PC-3 (cell line): ENCODE results near the gene DZIP1.

Experiments
- CTCF ChIP-seq: fragments of 300-600 bp; sonication (generic); conservative IDR thresholded peaks from 2 replicates; pipeline ENCODE4 v1.5.1; 2017; ENCODE audit warnings: antibody characterized with exemption, low read depth, mild to moderate bottlenecking, low read length
- EZH2 ChIP-seq: fragments of 300-600 bp; sonication (generic); IDR thresholded peaks from one replicate; pipeline ENCODE4 v1.6.1; 2017; ENCODE audit warnings: antibody characterized with exemption, mild to moderate bottlenecking, low read length; ENCODE audit not compliant: unreplicated experiment
- EZH2phosphoT487 ChIP-seq: fragments of 300-600 bp; sonication (generic); IDR thresholded peaks from 2 replicates; pipeline ENCODE4 v1.6.1; 2018; ENCODE audit warnings: mild to moderate bottlenecking, antibody characterized with exemption, low read length, borderline replicate concordance

DNA sequence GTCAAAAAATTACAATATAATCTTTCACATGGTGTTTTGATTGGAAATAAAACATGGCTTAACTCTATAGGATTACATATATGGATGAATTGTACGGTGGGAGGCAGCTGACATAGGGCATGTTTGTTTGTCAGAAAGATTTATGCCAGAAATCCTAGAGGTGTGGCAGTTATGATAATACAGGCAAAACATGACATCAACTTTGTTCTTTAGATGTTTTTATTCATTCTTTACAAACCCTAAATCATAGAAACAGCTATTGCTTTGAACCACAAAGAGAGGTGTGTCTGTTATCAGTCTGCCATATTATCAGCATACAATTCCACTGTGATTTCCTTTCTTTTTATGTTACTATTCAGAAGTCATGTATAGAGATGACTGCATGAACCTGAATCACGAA lies 100.2 kb downstream of the DZIP1 start:
- TF ChIP-seq CTCF (no peak), EZH2phosphoT487 (no peak), EZH2 (no peak)
